Coronary artery (tissue), 2 donors: ENCODE measurements around the gene DNAJC19.

Source experiments
- DNase-seq: peaks from one replicate; pipeline ENCODE4 v3.0.0-alpha.2; 2017; ENCODE audit warnings: low spot score
- H3K27ac ChIP-seq, 2 donors: fragments of 200-600 bp; sonication (generic); one replicate each; pipeline ENCODE4 v1.5.1; 2016 to 2019
- H3K4me3 ChIP-seq: fragments of 200-600 bp; sonication (generic); 2 replicates; pipeline ENCODE4 v1.5.1; 2016; ENCODE audit warnings: mild to moderate bottlenecking, moderate library complexity
- CTCF ChIP-seq: fragments of 200-600 bp; sonication (generic); IDR thresholded peaks from one replicate; pipeline ENCODE4 v1.5.1; 2019; ENCODE audit warnings: antibody characterized with exemption

The DNAJC19 gene

GRCh38 chr3:180989291-180990163, at the start of gene DNAJC19:
TSS of gene DNAJC19 (minus strand) at chr3:180989736. CDS start at chr3:180989602, 134 bp downstream.
- H3K4me3 ChIP-seq, result peak within 1 kb of the TSS; percentile 94
- peak within 1 kb of the TSS; percentile 79 to 91 for H3K27ac ChIP-seq
- peak; percentile 95 for DNase-seq
- no peak for TF ChIP-seq CTCF

GRCh38 chr3:181030948-181031347, 41.4 kb upstream of the DNAJC19 start:
- TF ChIP-seq CTCF, result no peak
- no peak overlapping the region for H3K27ac ChIP-seq
- DNase-seq, result no peak
- no peak overlapping the region for H3K4me3 ChIP-seq

GRCh38 chr3:181025204-181025603, 35.7 kb upstream of the DNAJC19 start:
- Histone ChIP-seq H3K4me3 (no peak overlapping the region), H3K27ac (no peak overlapping the region)
- no peak for TF ChIP-seq CTCF
- no peak for DNase-seq

GRCh38 chr3:181017690-181018089, 28.2 kb upstream of the DNAJC19 start:
- DNase-seq, result no peak
- no peak overlapping the region for H3K4me3 ChIP-seq
- H3K27ac ChIP-seq, result no peak overlapping the region
- TF ChIP-seq CTCF, result no peak

- H3K4me3 ChIP-seq, result no peak overlapping the region
- TF ChIP-seq CTCF, result no peak
- no peak for DNase-seq
Measured at GRCh38 chr3:181009225-181009624, 19.7 kb upstream of the DNAJC19 start.

GRCh38 chr3:181008796-181009195, 19.3 kb upstream of the DNAJC19 start:
- no peak for DNase-seq
- no peak overlapping the region for H3K4me3 ChIP-seq

More at GRCh38 chr3:181009225-181009624, 19.7 kb upstream of the DNAJC19 start:
- no peak overlapping the region for H3K27ac ChIP-seq

More at GRCh38 chr3:181008796-181009195, 19.3 kb upstream of the DNAJC19 start:
- no peak for TF ChIP-seq CTCF
- H3K27ac ChIP-seq, result no peak overlapping the region
